Liver (tissue), 9 donors: ENCODE measurements around the gene LGALSL. TPM values are rescaled to one million over a fixed set of nuclear protein-coding genes. Genes with fewer than 3 reads are reported as not detected.

Source experiments
- DNase-seq: peaks from one replicate; pipeline ENCODE4 v3.0.0-alpha.2; 2017; ENCODE audit warnings: low spot score
- H3K27ac ChIP-seq, 2 donors: one replicate each; pipeline ENCODE4 v1.7.0; 2013; ENCODE audit warnings: inconsistent platforms in 2 of 2, low read length in 2 of 2, control low read depth in 1 of 2, low read depth in 1 of 2, mild to moderate bottlenecking in 1 of 2
- H3K27me3 ChIP-seq, 4 donors: one replicate each; pipeline versions ENCODE4 v1.6.1 to v1.7.0; 2013; ENCODE audit warnings: low read length in 3 of 4, inconsistent platforms in 1 of 4, mild to moderate bottlenecking in 1 of 4, moderate library complexity in 1 of 4; ENCODE audit not compliant: control insufficient read depth in 4 of 4, insufficient read depth in 4 of 4
- H3K36me3 ChIP-seq, 4 donors: one replicate each; pipeline versions ENCODE4 v1.6.1 to v1.7.0; 2013; ENCODE audit warnings: low read length in 3 of 4, mild to moderate bottlenecking in 3 of 4, low read depth in 1 of 4, moderate library complexity in 1 of 4; ENCODE audit not compliant: control insufficient read depth in 4 of 4, insufficient read depth in 3 of 4
- H3K4me1 ChIP-seq, 4 donors: one replicate each; pipeline versions ENCODE4 v1.6.1 to v1.7.0; 2013; ENCODE audit warnings: low read length in 3 of 4, mild to moderate bottlenecking in 3 of 4, moderate library complexity in 1 of 4; ENCODE audit not compliant: control insufficient read depth in 4 of 4, insufficient read depth in 4 of 4
- H3K4me3 ChIP-seq, 3 donors: one replicate each; pipeline versions ENCODE4 v1.6.1 to v1.7.0; 2013; ENCODE audit warnings: low read length in 3 of 3, control low read depth in 1 of 3, low read depth in 1 of 3, mild to moderate bottlenecking in 1 of 3
- H3K9ac ChIP-seq, 2 donors: one replicate each; pipeline ENCODE4 v1.7.0; 2013; ENCODE audit warnings: low read length in 2 of 2, mild to moderate bottlenecking in 2 of 2, moderate library complexity in 2 of 2, control low read depth in 1 of 2, low read depth in 1 of 2
- H3K9me3 ChIP-seq, 4 donors: one replicate each; pipeline versions ENCODE4 v1.6.1 to v1.7.0; 2013; ENCODE audit warnings: low read length in 3 of 4; ENCODE audit not compliant: control insufficient read depth in 4 of 4
- ATF3 ChIP-seq: IDR thresholded peaks from 2 replicates; pipeline ENCODE4 v1.6.1; 2016; ENCODE audit warnings: antibody characterized with exemption
- CTCF ChIP-seq: fragments of 150-350 bp; IDR thresholded peaks from 2 replicates; pipeline ENCODE4 v1.5.1; 2017; ENCODE audit warnings: improper control_type of control experiment, low read depth, low read length; ENCODE audit not compliant: missing input control
- EGR1 ChIP-seq, 2 donors: IDR thresholded peaks; 2 replicates each; pipeline ENCODE4 v1.6.1; 2016 to 2018; ENCODE audit warnings: antibody characterized with exemption in 2 of 2, low read depth in 2 of 2
- FOXA1 ChIP-seq: IDR thresholded peaks from 2 replicates; pipeline ENCODE4 v1.6.1; 2016; ENCODE audit warnings: antibody characterized with exemption
- GABPA ChIP-seq, 2 donors: IDR thresholded peaks in 1 of 2; conservative IDR thresholded peaks in 1 of 2; 2 replicates each; pipeline ENCODE4 v1.6.1; 2016; ENCODE audit warnings: antibody characterized with exemption in 2 of 2, mild to moderate bottlenecking in 1 of 2, moderate library complexity in 1 of 2
- HNF4G ChIP-seq: IDR thresholded peaks from 2 replicates; pipeline ENCODE4 v1.6.1; 2016; ENCODE audit warnings: antibody characterized with exemption
- JUND ChIP-seq, 2 donors: IDR thresholded peaks; 2 replicates each; pipeline ENCODE4 v1.6.1; 2016; ENCODE audit warnings: antibody characterized with exemption in 2 of 2
- NR2F2 ChIP-seq: IDR thresholded peaks from 2 replicates; pipeline ENCODE4 v1.6.1; 2016; ENCODE audit warnings: antibody characterized with exemption
- RAD21 ChIP-seq, 2 donors: IDR thresholded peaks; 2 replicates each; pipeline ENCODE4 v1.6.1; 2016; ENCODE audit warnings: antibody characterized with exemption in 2 of 2, mild to moderate bottlenecking in 2 of 2
- RXRA ChIP-seq, 2 donors: IDR thresholded peaks; 2 replicates each; pipeline ENCODE4 v1.6.1; 2017 to 2018; ENCODE audit warnings: antibody characterized with exemption in 2 of 2, mild to moderate bottlenecking in 1 of 2
- SP1 ChIP-seq: IDR thresholded peaks from 2 replicates; pipeline ENCODE4 v1.6.1; 2018; ENCODE audit warnings: antibody characterized with exemption, mild to moderate bottlenecking
- TAF1 ChIP-seq: conservative IDR thresholded peaks from 2 replicates; pipeline ENCODE4 v1.6.1; 2016; ENCODE audit warnings: antibody characterized with exemption, mild to moderate bottlenecking
- YY1 ChIP-seq: IDR thresholded peaks from 2 replicates; pipeline ENCODE4 v1.6.1; 2016; ENCODE audit warnings: antibody characterized with exemption, mild to moderate bottlenecking
- WGBS: extraction: QIAGEN DNeasy Blood & Tissue Kit; methylation state at CpG from one replicate; pipeline ENCODE4 v1.1.7; 2013; 5-methylcytosine and 5-hydroxymethylcytosine counted together
- polyA plus RNA-seq, 2 donors: library from polyadenylated mRNA; stranded (reverse) in 1 of 2; unstranded in 1 of 2; fragments of 200-250 nt in 1 of 2; fragments of >200 nt in 1 of 2; fragmentation: Nextera tagmentation in 1 of 2; extraction: Ambion mirVana in 1 of 2; gene quantifications; one replicate each; pipeline versions ENCODE4 v1.2.1 to v1.2.3, GENCODE V29; 2013 to 2015
- total RNA-seq, 2 donors: library from RNA; depleted of rRNA; stranded (reverse); fragments of >200 nt; gene quantifications; one replicate each; pipeline ENCODE4 v1.2.3, GENCODE V29; 2014
- TF ChIP-seq, protein P1 (sequence below): IDR thresholded peaks from 2 replicates; pipeline ENCODE4 v1.6.1; 2016; ENCODE audit warnings: antibody characterized with exemption, mild to moderate bottlenecking
- donor health status: healthy.
- donor health status: healthy.
- donor health status: healthy.
- donor health status: healthy.
- donor health status: healthy.

Gene LGALSL
- total and polyA plus RNA-seq, 4 donors = 2.4 to 8.7 (median 3.8) TPM

DNA sequence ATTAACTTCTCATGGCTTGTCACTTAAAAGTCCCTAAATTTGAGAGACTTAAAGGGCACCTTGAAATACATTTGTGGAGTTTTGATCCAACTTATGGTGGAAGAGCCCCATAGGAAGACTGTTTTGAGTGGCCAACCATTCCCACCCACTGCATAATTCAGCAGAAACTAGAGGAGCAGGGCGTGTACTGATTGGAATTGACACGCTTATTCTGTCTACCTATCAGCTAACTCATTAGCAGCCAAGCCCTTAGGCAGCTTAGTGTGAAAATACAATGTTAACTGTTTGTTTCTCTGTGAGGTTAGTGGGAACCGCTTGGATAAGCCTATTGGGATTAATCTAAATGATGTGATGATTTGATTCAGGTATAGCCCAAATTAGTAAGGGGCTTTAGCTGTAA, 6.4 kb downstream of the LGALSL start:
- Histone ChIP-seq H3K27ac (no peak overlapping the region), H3K9ac (no peak overlapping the region), H3K36me3 (peaks cover 2 to 13% (median 8%) of the 10 kb centered on the region in 4 donors), H3K27me3 (no peaks in the 10 kb centered on the region), H3K9me3 (no peaks in the 10 kb centered on the region), H3K4me1 (peaks cover 0 to 2% (median 0%) of the 10 kb centered on the region in 4 donors), H3K4me3 (no peak overlapping the region)
- no peak for DNase-seq
- 47% methylated on average over 3 of the region's 3 CpGs for WGBS
- no peak for TF ChIP-seq GABPA (IDR thresholded peaks at IDR 0.05 in 1 of 2, conservative IDR thresholded peaks at IDR 0.05 in 1 of 2)
- TF ChIP-seq RAD21 (IDR thresholded peaks at IDR 0.05) = no peak
- TF ChIP-seq HNF4G = no peak
- TF ChIP-seq RXRA (IDR thresholded peaks at IDR 0.05) = no peak
- no peak for TF ChIP-seq JUND (IDR thresholded peaks at IDR 0.05)
- TF ChIP-seq EGR1 (IDR thresholded peaks at IDR 0.05; ENCODE audit: low read depth in 2 of 2) = no peak
- TF ChIP-seq FOXA1 = no peak
- TF ChIP-seq CTCF = no peak
- no peak for TF ChIP-seq ATF3
- TF ChIP-seq TAF1 = no peak
- no peak for TF ChIP-seq NR2F2
- no peak for TF ChIP-seq YY1

- H3K9ac ChIP-seq = no peak overlapping the region
- H3K36me3 ChIP-seq = peaks cover 2 to 13% (median 8%) of the 10 kb centered on the region in 4 donors
- no peak overlapping the region for H3K4me3 ChIP-seq
- no peak for TF ChIP-seq JUND (IDR thresholded peaks at IDR 0.05)
- TF ChIP-seq EGR1 (IDR thresholded peaks at IDR 0.05; ENCODE audit: low read depth in 2 of 2) = no peak
- no peak for TF ChIP-seq SP1
- no peak for TF ChIP-seq RXRA (IDR thresholded peaks at IDR 0.05)
- no peak for TF ChIP-seq GABPA (IDR thresholded peaks at IDR 0.05 in 1 of 2, conservative IDR thresholded peaks at IDR 0.05 in 1 of 2)
- no peak for TF ChIP-seq HNF4G
- TF ChIP-seq, protein P1, sequence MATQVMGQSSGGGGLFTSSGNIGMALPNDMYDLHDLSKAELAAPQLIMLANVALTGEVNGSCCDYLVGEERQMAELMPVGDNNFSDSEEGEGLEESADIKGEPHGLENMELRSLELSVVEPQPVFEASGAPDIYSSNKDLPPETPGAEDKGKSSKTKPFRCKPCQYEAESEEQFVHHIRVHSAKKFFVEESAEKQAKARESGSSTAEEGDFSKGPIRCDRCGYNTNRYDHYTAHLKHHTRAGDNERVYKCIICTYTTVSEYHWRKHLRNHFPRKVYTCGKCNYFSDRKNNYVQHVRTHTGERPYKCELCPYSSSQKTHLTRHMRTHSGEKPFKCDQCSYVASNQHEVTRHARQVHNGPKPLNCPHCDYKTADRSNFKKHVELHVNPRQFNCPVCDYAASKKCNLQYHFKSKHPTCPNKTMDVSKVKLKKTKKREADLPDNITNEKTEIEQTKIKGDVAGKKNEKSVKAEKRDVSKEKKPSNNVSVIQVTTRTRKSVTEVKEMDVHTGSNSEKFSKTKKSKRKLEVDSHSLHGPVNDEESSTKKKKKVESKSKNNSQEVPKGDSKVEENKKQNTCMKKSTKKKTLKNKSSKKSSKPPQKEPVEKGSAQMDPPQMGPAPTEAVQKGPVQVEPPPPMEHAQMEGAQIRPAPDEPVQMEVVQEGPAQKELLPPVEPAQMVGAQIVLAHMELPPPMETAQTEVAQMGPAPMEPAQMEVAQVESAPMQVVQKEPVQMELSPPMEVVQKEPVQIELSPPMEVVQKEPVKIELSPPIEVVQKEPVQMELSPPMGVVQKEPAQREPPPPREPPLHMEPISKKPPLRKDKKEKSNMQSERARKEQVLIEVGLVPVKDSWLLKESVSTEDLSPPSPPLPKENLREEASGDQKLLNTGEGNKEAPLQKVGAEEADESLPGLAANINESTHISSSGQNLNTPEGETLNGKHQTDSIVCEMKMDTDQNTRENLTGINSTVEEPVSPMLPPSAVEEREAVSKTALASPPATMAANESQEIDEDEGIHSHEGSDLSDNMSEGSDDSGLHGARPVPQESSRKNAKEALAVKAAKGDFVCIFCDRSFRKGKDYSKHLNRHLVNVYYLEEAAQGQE = no peak
- DNase-seq = no peak
- no peaks in the 10 kb centered on the region for H3K4me1 ChIP-seq
- 92% methylated on average over 7 of the region's 7 CpGs for WGBS
- H3K27me3 ChIP-seq = no peaks in the 10 kb centered on the region
- no peak overlapping the region for H3K27ac ChIP-seq
- no peaks in the 10 kb centered on the region for H3K9me3 ChIP-seq
These were observed 7.5 kb downstream of the LGALSL start for GRCh38 chr2:64461271-64462058.
